ENCODE data around the gene RASD1.

DNA sequence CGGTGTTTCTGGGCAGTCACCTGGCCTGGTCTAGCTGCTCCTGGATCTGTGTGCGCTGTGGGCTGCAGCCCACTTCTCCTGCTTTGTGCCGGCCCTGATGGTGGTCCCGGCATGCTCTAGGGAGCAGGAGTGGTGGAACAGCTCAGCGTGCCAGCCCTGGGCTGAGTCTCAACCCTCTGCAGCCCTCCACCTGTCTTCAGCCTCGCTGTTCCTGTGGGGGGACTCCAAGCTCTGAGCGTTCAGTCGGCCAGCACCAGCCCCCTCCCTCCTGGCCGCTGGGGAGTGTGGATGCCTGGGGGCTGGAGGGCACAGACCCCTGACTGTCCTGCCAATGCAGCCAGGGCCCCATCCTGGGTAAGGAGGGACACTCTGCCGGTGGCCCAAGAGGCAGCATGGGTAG is 23.7 kb upstream of the RASD1 start:
- TF ChIP-seq, protein P1, sequence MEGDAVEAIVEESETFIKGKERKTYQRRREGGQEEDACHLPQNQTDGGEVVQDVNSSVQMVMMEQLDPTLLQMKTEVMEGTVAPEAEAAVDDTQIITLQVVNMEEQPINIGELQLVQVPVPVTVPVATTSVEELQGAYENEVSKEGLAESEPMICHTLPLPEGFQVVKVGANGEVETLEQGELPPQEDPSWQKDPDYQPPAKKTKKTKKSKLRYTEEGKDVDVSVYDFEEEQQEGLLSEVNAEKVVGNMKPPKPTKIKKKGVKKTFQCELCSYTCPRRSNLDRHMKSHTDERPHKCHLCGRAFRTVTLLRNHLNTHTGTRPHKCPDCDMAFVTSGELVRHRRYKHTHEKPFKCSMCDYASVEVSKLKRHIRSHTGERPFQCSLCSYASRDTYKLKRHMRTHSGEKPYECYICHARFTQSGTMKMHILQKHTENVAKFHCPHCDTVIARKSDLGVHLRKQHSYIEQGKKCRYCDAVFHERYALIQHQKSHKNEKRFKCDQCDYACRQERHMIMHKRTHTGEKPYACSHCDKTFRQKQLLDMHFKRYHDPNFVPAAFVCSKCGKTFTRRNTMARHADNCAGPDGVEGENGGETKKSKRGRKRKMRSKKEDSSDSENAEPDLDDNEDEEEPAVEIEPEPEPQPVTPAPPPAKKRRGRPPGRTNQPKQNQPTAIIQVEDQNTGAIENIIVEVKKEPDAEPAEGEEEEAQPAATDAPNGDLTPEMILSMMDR (IDR thresholded peaks at IDR 0.05) = no peak
- TF ChIP-seq POLR2A (IDR thresholded peaks at IDR 0.05) = no peak
